HepG2 (cell line): Measurements from ENCODE around the gene TBXAS1. TPM values are rescaled to one million over a fixed set of nuclear protein-coding genes. Genes with fewer than 3 reads are reported as not detected.

ENCODE experiments used
- ATAC-seq: fragments of 200-7000 bp; cut with Tn5 transposase; 3 replicates; pipeline ENCODE4 v1.9.1; 2020; ENCODE audit warnings: mild to moderate bottlenecking, moderate library complexity
- BruUV-seq: library from RNA; stranded (reverse); fragments of 400-500 nt; replicated peaks from 2 replicates; lab custom pipeline; 2021; lab: Mats Ljungman, UMichigan
- CTCF ChIA-PET: fragments of 300-600 bp; formaldehyde crosslinking; extraction: SDS; loops from one replicate; lab custom pipeline; 2021; ENCODE audit warnings: low total read pairs, inconsistent platforms, low intra/inter-chr PET ratio; lab: Yijun Ruan, JAX
- POLR2A ChIA-PET: fragments of 350-600 bp; sonication (Branson Sonifier 250); formaldehyde crosslinking; loops from one replicate; lab custom pipeline; 2020; ENCODE audit warnings: antibody characterized with exemption, inconsistent platforms; lab: Yijun Ruan, JAX
- DNase-seq: peaks from one replicate; pipeline ENCODE4 v3.0.0-alpha.2; 2015; ENCODE audit warnings: low spot score
- FAIRE-seq: peaks from 3 replicates; lab custom pipeline; 2011; peaks lifted over from hg19 to GRCh38; lab: Jason Lieb, UNC
- H2AFZ ChIP-seq: one replicate; pipeline ENCODE4 v1.6.1; 2011; ENCODE audit warnings: low read length, inconsistent platforms
- H3K27ac ChIP-seq: fragments of 300-600 bp; 3 replicates; pipeline ENCODE4 v1.8.0; 2011; ENCODE audit warnings: mixed run types, mild to moderate bottlenecking, mixed read lengths, low read length, inconsistent platforms; ENCODE audit not compliant: insufficient read depth; ENCODE audit errors: extremely low read length
- H3K27me3 ChIP-seq, 2 experiments: fragments of 200-600 bp in 1 of 2; 2 replicates in 1 of 2; 3 replicates in 1 of 2; pipeline versions ENCODE4 v1.6.0 to v1.8.0; 2011; ENCODE audit warnings: low read length in 2 of 2, mild to moderate bottlenecking in 2 of 2, moderate library complexity in 2 of 2, inconsistent platforms in 1 of 2; ENCODE audit not compliant: insufficient read depth in 2 of 2, control insufficient read depth in 1 of 2
- H3K36me3 ChIP-seq, 2 experiments: fragments of 200-600 bp in 1 of 2; replicated peaks in 1 of 2; 2 replicates in 1 of 2; 3 replicates in 1 of 2; pipeline versions ENCODE4 v1.5.1 to v1.8.0; 2011; ENCODE audit warnings: low read length in 2 of 2, inconsistent platforms in 1 of 2; ENCODE audit not compliant: insufficient read depth in 2 of 2, control insufficient read depth in 1 of 2
- H3K4me1 ChIP-seq: 2 replicates; pipeline ENCODE4 v1.5.1; 2012; ENCODE audit warnings: low read length, inconsistent platforms; ENCODE audit not compliant: insufficient read depth
- H3K4me2 ChIP-seq: 2 replicates; pipeline ENCODE4 v1.6.0; 2011; ENCODE audit warnings: low read depth, low read length, inconsistent platforms
- H3K4me3 ChIP-seq, 3 experiments: fragments of 200-600 bp in 1 of 3; sonication (generic), shearing (Covaris generic) in 1 of 3; replicated peaks in 1 of 3; 2 replicates each; pipeline ENCODE4 v1.5.1; 2011 to 2016; ENCODE audit warnings: low read length in 3 of 3, inconsistent platforms in 2 of 3, low read depth in 2 of 3, mild to moderate bottlenecking in 2 of 3, control low read depth in 1 of 3, mixed read lengths in 1 of 3; ENCODE audit not compliant: insufficient read depth in 1 of 3
- H3K79me2 ChIP-seq: one replicate; pipeline ENCODE4 v1.6.1; 2011; ENCODE audit warnings: low read length, inconsistent platforms; ENCODE audit not compliant: insufficient read depth
- H3K9ac ChIP-seq: 2 replicates; pipeline ENCODE4 v1.6.0; 2011; ENCODE audit warnings: mild to moderate bottlenecking, low read depth, low read length, inconsistent platforms; ENCODE audit not compliant: insufficient read depth
- H3K9me3 ChIP-seq: 2 replicates; pipeline ENCODE4 v1.5.1; 2012; ENCODE audit warnings: mild to moderate bottlenecking, low read length
- H4K20me1 ChIP-seq: 2 replicates; pipeline ENCODE4 v1.6.0; 2011; ENCODE audit warnings: inconsistent platforms, mild to moderate bottlenecking, low read length, moderate library complexity; ENCODE audit not compliant: insufficient read depth
- HOXA3 ChIP-seq: sonication (generic); formaldehyde crosslinking; IDR thresholded peaks from 2 replicates; pipeline ENCODE4 v1.5.0; 2020; ENCODE audit warnings: missing genetic modification reagents
- REST ChIP-seq, 2 experiments: IDR thresholded peaks; 2 replicates each; pipeline ENCODE4 v1.6.1; 2011 to 2012; ENCODE audit warnings: low read length in 2 of 2, borderline replicate concordance in 1 of 2, low read depth in 1 of 2, mild to moderate bottlenecking in 1 of 2, moderate library complexity in 1 of 2
- SOX6 ChIP-seq, 2 experiments: fragments of 450-650 bp in 1 of 2; sonication (generic) in 1 of 2; formaldehyde crosslinking in 1 of 2; IDR thresholded peaks; 2 replicates each; pipeline versions ENCODE4 v1.4.0 to v1.6.1; 2017 to 2020; ENCODE audit warnings: antibody characterized with exemption in 1 of 2, mild to moderate bottlenecking in 1 of 2, missing genetic modification reagents in 1 of 2
- ZNF589 ChIP-seq: sonication (generic); formaldehyde crosslinking; conservative IDR thresholded peaks from 2 replicates; pipeline ENCODE4 v1.8.0; 2022; ENCODE audit warnings: mild to moderate bottlenecking, moderate library complexity, missing genetic modification reagents
- WGBS: methylation state at CpG from one replicate; pipeline ENCODE4 v1.1.6; 2017; ENCODE audit warnings: low lambda C conversion rate; 5-methylcytosine and 5-hydroxymethylcytosine counted together
- in situ Hi-C: cut with HindIII; loops from 2 replicates; pipeline ENCODE4 v1.10.0; 2017; ENCODE audit warnings: low pct_unique_long_range_greater_than_20kb; ENCODE audit not compliant: extremely low pct_ligation_motif_present
- intact Hi-C: fragments of 100-400 bp; cut with micrococcal nuclease; formaldehyde crosslinking; loops from one replicate; pipeline ENCODE4 v1.10.0; 2022; ENCODE audit not compliant: unreplicated experiment
- polyA plus RNA-seq, 8 experiments: library from polyadenylated mRNA; depleted of rRNA in 3 of 8; stranded (reverse) in 7 of 8; unstranded in 1 of 8; fragments of >200 nt; fragmentation: Illumina TruSeq in 4 of 8; extraction: Trizol in 4 of 8; gene quantifications; 2 replicates each; pipeline versions ENCODE4 v1.2.1 to v1.2.3, GENCODE V29; 2011 to 2016; ENCODE audit warnings: low read depth in 4 of 8, missing spikeins in 1 of 8, mixed read lengths in 1 of 8; ENCODE audit not compliant: insufficient read depth in 1 of 8
- total RNA-seq, 5 experiments: library from RNA; depleted of rRNA; stranded (reverse); fragments of >200 nt; fragmentation: Illumina TruSeq; extraction: Trizol; gene quantifications; 2 replicates each; pipeline ENCODE4 v1.2.3, GENCODE V29; 2016; ENCODE audit warnings: low read depth in 1 of 5

The TBXAS1 gene
- total and polyA plus RNA-seq, 2 of the 13 experiments (the other 11 are each of a cell fraction or from before 2014, with no cell fraction given): 4.0 to 4.9 TPM

GRCh38 chr7:139918480-139918879, 89.4 kb downstream of the TBXAS1 start (continued):
- no peak for TF ChIP-seq REST (IDR thresholded peaks at IDR 0.05; ENCODE audit: borderline replicate concordance in 1 of 2, low read depth in 1 of 2, low read length in 2 of 2)
- no peak for TF ChIP-seq ZNF589 (CRISPR knock-in tag)
- TF ChIP-seq SOX6 (IDR thresholded peaks at IDR 0.05): no peak
- no peak for TF ChIP-seq SOX6 (CRISPR knock-in tag; IDR thresholded peaks at IDR 0.05)

GRCh38 chr7:139923090-139923489, 94.0 kb downstream of the TBXAS1 start:
- no peak for ATAC-seq
- FAIRE-seq: no peak
- ChIA-PET POLR2A (no interaction called here), CTCF (no interaction called here)
- no peak overlapping the region for H3K4me3 ChIP-seq
- no peak overlapping the region for H3K4me2 ChIP-seq
- H3K9me3 ChIP-seq: no peaks in the 10 kb centered on the region
- H2AFZ ChIP-seq: no peak overlapping the region
- no peak overlapping the region for H3K9ac ChIP-seq
- in situ Hi-C loops (no loop called here), intact Hi-C loops (no loop called here)
- no peak overlapping the region for H3K27ac ChIP-seq
- no peaks in the 10 kb centered on the region for H3K79me2 ChIP-seq
- no peak for DNase-seq
- no peak for TF ChIP-seq HOXA3 (CRISPR knock-in tag)
- no TSS peak for BruUV-seq
- H4K20me1 ChIP-seq: no peaks in the 10 kb centered on the region
- WGBS: 62% methylated on average over 7 of the region's 7 CpGs
- no peaks in the 10 kb centered on the region for H3K36me3 ChIP-seq
- no peaks in the 10 kb centered on the region for H3K27me3 ChIP-seq
- no peaks in the 10 kb centered on the region for H3K4me1 ChIP-seq
